Stimulated activated CD4-positive, alpha-beta T cell treated with anti-CD3 and anti-CD28 coated beads, Interleukin-1b, Interleukin-23, amount 100 ng/mL, for 48 hours (primary cell): ENCODE measurements around the gene SYNGR2.
"Not testable (repeated sequence)": the region's sequence is repeated elsewhere in the genome, so short reads cannot be mapped to it uniquely, and the experiment has no call there.

Experiments
- DNase-seq: peaks from one replicate; pipeline ENCODE4 v3.0.0-alpha.2; 2020

The SYNGR2 gene

GRCh38 chr17:78130437-78131101 is 37.8 kb upstream of the SYNGR2 start, which contains the start of gene TMC8:
Gene TMC8 (plus strand): TSS chr17:78130771. CDS start chr17:78131589, 818 bp downstream.
- peak; percentile 75 for DNase-seq

DNA sequence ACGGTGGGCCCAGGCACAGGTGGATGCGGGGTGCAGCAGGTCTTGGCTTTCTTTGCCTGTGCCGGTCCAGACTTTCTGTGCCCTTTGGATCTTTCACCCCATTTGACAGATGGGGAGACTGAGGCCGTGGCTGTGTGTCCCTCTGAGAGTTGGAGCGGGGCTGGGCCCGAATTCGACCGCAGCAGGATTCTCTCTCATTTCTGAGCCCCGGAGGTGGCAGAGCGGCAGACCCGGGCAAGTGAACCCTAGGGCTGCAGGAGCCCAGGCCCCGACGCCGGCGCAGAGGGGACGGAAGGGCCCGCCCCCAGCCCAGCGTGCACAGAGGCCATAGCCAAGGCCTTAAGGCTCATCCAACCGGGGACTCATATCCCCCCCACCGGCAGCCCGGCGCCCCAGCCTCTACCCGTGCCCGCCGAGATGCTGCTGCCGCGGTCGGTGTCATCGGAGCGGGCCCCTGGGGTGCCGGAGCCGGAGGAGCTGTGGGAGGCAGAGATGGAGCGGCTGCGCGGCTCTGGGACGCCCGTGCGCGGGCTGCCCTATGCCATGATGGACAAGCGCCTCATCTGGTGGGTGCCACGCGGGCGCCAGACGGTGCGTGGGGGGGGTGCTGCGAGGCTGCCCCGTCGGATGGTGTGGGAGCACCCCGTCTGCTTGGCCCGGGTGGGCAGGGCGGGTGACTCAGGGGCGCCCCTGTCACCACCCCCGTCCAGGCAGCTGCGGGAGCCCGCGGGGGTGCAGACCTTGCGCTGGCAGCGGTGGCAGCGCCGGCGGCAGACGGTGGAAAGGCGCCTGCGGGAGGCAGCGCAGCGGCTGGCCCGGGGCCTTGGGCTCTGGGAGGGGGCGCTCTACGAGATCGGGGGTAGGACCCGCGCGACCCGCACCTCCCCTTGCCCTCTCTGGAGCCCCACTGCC is 37.0 kb upstream of the SYNGR2 start:
- peak; percentile 54 for DNase-seq

DNA sequence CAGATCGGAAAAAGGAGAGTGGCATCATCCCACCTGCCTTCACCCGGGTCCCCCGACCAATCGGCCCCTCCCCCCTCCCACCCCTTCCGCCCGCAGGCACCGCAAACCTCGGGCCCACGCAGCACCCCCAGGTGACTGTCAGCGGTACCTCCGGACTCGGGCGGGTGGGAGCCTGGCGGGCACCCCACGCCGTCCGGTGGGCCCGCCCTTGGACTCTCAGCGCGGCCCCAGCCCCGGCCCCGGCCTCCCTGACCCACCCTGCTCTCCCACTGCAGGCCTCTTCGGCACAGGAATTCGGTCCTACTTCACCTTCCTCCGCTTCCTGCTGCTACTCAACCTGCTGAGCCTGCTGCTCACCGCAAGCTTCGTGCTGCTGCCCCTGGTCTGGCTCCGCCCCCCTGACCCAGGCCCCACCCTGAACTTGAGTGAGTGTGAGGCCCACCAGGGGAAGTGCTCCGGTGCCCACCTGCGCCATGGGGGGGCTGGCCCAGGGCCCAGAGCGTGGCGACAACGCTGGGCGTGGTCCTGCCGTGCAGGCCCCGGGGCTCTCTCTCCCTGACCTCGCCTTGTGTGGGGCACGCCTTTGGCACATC is 36.2 kb upstream of the SYNGR2 start:
- peak; percentile 60 for DNase-seq

- DNase-seq = no peak
Observed at GRCh38 chr17:78132767-78133178, 35.6 kb upstream of the SYNGR2 start.

DNA sequence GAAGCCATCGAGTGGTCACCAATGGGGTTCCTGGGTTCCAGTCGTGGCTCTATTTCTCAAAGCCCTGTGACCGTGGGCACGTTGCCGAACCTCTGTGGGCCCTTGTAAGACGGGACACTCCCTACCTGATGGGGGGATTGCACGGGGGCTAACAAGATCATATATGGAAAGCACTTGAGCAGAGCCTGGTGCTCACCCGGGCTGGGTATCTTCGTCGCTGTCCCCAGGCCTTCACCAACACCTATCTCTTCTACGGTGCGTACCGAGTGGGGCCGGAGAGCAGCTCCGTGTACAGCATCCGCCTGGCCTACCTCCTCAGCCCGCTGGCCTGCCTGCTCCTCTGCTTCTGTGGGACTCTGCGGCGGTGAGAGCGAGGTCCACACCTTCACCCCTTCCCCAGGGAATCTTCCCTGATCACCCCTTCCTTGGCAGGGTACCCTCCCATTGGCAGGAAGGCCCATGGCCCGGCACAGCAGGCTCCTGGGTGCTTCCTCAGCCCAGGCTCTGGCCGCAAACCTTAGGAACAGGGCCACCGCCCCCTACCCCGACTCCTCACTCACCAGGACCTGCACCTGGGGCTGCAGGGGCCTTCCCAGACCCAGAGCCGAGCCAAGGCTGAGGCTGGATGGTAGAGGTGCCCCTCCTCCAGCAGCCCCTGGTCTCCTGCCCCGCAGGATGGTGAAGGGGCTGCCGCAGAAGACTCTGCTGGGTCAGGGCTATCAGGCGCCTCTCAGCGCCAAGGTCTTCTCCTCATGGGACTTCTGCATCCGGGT is 35.0 kb upstream of the SYNGR2 start:
- DNase-seq = no peak

DNA sequence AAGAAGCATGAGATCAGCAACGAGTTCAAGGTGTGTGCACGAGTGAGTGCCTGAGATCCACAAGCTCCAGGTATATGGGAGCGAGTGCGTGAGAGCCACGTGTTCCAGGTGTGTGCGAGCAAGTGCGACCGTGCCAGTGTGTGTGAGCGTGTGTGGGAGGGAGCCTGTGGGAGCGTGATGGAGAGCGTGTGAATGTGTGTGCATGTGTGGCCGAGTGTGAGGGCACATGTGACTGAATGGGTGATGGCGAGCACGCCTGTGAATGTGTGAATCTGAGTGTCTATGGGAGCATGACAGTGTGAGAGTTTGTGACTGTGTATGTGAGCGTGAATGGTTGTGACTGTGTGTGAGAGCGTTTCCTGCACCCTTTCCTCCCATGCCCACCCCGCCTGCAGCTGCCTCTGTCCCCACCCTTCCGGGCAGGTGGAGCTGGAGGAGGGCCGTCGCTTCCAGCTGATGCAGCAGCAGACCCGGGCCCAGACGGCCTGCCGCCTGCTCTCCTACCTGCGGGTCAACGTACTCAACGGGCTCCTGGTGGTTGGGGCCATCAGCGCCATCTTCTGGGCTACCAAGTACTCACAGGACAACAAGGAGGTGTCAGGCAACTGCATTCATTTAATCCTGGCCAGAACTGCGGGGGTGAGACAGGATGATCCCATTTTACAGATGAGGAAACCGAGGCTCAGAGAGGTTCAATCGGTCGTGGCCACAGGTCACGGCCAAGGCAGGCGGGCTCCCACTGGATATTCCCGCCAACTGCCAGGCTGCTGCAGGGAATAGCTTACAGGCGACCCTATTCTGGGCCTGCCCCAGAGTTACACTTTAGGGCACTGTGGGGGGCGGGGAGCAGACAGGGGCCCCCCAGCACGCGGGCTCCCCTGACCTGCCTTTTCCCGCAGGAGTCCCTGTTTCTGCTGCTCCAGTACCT is 34.1 kb upstream of the SYNGR2 start:
- DNase-seq = peak; percentile 77

DNA sequence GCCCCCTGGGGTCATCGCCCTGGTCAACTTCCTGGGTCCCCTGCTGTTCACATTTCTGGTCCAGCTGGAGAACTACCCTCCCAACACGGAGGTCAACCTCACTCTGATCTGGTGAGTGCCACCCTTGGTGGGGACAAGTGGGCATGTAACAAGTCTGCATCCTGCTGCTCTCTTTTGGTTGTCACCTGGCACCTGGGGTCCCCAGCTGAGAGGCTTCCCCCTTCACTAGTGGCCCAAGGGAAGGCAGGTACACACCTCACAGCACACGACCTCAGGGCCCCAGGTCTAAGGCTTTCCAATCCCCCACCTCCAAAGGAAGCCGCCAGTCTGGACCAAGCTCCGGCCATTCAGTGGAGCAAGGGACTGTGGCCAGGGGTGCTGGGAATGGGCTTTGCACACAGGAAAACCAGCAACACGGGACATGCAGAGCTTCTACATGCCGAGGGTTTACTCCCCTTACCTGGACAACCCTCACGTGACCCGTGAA is 33.4 kb upstream of the SYNGR2 start:
- DNase-seq = no peak

GRCh38 chr17:78135858-78136500 is 32.4 kb upstream of the SYNGR2 start:
- no peak for DNase-seq

DNA sequence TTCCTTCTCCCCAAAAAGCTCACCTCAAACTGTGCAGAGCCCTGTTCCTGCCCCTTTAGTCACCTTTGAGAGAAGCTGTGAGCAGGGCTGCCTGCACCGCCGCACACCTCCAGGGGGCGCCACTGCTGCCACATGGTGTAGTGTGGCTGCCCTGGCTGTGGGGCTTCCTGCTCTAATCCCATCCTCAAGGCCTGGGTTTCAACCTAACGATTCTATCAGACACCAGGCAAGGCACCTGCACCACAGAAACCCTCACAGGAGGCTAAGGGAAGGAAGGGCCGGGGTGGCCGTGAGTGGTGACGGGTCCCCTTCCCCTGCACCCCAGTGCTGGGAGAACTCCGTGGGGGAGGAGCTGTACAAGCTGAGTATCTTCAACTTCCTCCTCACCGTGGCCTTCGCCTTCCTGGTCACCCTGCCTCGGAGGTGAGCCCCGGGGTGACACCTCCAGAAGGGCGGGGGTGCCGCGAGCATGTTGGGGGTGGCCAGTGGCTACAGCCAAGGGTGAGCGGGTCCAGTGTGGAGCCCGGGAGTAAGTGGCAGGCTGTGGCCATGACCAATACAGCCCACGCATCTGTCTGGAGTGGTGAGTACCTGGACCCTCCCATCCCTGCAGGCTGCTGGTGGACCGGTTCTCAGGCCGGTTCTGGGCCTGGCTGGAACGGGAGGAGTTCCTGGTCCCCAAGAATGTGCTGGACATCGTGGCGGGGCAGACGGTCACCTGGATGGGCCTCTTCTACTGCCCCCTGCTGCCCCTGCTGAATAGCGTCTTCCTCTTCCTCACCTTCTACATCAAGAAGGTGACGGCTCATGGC is 30.8 kb upstream of the SYNGR2 start:
- DNase-seq = peak; percentile 63

GRCh38 chr17:78138204-78139060 is 29.9 kb upstream of the SYNGR2 start:
- DNase-seq = no peak

DNA sequence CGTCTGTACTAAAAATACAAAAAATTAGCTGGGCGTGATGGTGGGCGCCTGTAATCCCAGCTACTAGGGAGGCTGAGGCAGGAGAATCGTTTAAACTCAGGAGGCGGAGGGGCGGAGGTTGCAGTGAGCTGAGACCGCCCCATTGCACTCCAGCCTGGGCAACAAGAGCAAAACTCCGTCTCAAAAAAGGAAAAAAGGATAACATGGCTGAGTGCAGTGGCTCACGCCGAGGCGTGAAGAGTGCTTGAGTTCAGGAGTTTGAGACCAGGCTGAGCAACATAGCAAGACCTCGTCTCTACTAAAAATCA is 28.6 kb upstream of the SYNGR2 start:
- DNase-seq = not testable (repeated sequence)

- DNase-seq = peak; percentile 99
Observed at GRCh38 chr17:78140169-78141051, 28.0 kb upstream of the SYNGR2 start.

GRCh38 chr17:78141437-78142118 is 26.8 kb upstream of the SYNGR2 start:
- DNase-seq = no peak

DNA sequence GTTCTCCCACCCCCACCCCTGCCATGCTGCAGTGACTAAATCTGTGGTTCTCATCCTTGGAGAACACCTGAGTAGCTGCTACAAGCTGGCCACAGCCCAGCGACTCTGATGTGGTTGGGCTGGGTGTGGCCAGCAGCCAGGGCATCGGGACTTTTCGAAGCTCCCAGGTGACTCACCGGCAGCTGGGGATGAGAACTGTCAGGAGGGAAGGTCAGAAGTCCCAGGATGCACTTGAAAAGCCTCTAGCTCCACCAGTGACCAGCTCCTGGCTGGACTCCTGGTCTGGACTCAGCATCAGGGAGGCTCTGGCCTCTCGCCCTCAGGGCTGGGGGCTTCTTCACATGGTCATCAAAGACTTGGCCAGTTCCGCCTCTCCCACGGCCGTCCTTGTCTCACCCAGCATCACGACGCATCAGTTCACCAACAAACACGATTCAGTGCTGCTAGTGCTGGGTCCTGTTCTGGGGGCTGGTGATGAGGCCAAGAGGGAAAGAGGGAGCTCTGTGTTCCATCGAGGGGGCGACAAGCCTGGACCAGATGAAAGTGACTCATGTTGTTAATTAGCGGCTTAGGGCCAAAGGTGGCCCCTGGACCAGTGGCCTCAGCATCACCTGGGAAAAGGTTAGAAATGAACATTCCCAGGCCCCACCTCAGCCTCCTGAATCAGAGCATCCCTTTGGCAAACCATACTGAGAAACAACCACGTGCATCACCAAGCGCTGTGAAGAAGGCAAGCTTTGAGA is 26.1 kb upstream of the SYNGR2 start:
- DNase-seq = no peak

- DNase-seq = no peak
Observed at GRCh38 chr17:78143214-78144146, 24.9 kb upstream of the SYNGR2 start.
